GM18520 (cell line): ENCODE measurements around the gene ZNF502.
"Not testable (repeated sequence)": the region's sequence is repeated elsewhere in the genome, so short reads cannot be mapped to it uniquely, and the experiment has no call there.

Experiments
- ATAC-seq: cut with Tn5 transposase; IDR thresholded peaks from one replicate; pipeline ENCODE4 v1.9.1; 2021; ENCODE audit not compliant: unreplicated experiment

ZNF502 gene

GRCh38 chr3:44712455-44713075 is at the start of gene ZNF502:
TSS of gene ZNF502 (plus strand) at chr3:44712660. CDS start at chr3:44720262, 7,602 bp downstream.
- ATAC-seq = no peak

GRCh38 chr3:44665173-44665572 is 47.3 kb upstream of the ZNF502 start:
- no peak for ATAC-seq

GRCh38 chr3:44666346-44666745 is 46.1 kb upstream of the ZNF502 start:
- ATAC-seq = no peak

GRCh38 chr3:44669760-44670159 is 42.7 kb upstream of the ZNF502 start:
- ATAC-seq = no peak

GRCh38 chr3:44673466-44673865 is 39.0 kb upstream of the ZNF502 start:
- not testable (repeated sequence) for ATAC-seq

- no peak for ATAC-seq
Measured at GRCh38 chr3:44674211-44674610, 38.2 kb upstream of the ZNF502 start.

GRCh38 chr3:44678480-44679116 is 33.9 kb upstream of the ZNF502 start:
- no peak for ATAC-seq

GRCh38 chr3:44680921-44681455 is 31.5 kb upstream of the ZNF502 start:
- ATAC-seq = no peak

GRCh38 chr3:44682182-44682896 is 30.1 kb upstream of the ZNF502 start:
- no peak for ATAC-seq

- no peak for ATAC-seq
Measured at GRCh38 chr3:44685128-44685800, 27.2 kb upstream of the ZNF502 start.

GRCh38 chr3:44687898-44688297 is 24.6 kb upstream of the ZNF502 start:
- ATAC-seq = no peak

GRCh38 chr3:44721231-44722102 is 9.0 kb downstream of the ZNF502 start:
- ATAC-seq = no peak

GRCh38 chr3:44722103-44722401 is 9.6 kb downstream of the ZNF502 start:
- no peak for ATAC-seq

GRCh38 chr3:44729384-44729910 is 17.0 kb downstream of the ZNF502 start, which contains the start of gene ZNF501:
TSS of gene ZNF501 (plus strand) at chr3:44729635. CDS start at chr3:44734422, 4,787 bp downstream.
- ATAC-seq = no peak

- ATAC-seq = no peak
Measured at GRCh38 chr3:44734646-44735168, 22.2 kb downstream of the ZNF502 start.

- no peak for ATAC-seq
Measured at GRCh38 chr3:44761101-44761423, 48.6 kb downstream of the ZNF502 start.

- ATAC-seq = peak; percentile 88
Measured at GRCh38 chr3:44761424-44762169, 49.1 kb downstream of the ZNF502 start, which contains the start of the genes KIAA1143 and KIF15. TSS of gene KIAA1143 (minus strand) at chr3:44761619. CDS start at chr3:44761602, 17 bp downstream. TSS of gene KIF15 (plus strand) at chr3:44761794. CDS start at chr3:44761866, 72 bp downstream.

GRCh38 chr3:44762170-44762677 is 49.8 kb downstream of the ZNF502 start:
- no peak for ATAC-seq

- no peak for ATAC-seq
Measured at GRCh38 chr3:44762690-44763089, 50.2 kb downstream of the ZNF502 start.
